H1 (cell line): Measurements from ENCODE around the gene SYTL5. TPM values are rescaled to one million over a fixed set of nuclear protein-coding genes. Genes with fewer than 3 reads are reported as not detected.

Source experiments
- CTCF ChIA-PET: fragments of 300-600 bp; sonication (Branson Sonifier 250); formaldehyde crosslinking; loops from one replicate; lab custom pipeline; 2021; ENCODE audit not compliant: partially characterized antibody; lab: Charles Lee
- POLR2A ChIA-PET: fragments of 300-600 bp; sonication (Branson Sonifier 250); formaldehyde crosslinking; loops from one replicate; lab custom pipeline; 2021; ENCODE audit warnings: inconsistent platforms; ENCODE audit not compliant: partially characterized antibody; lab: Charles Lee
- DNase-seq, 2 experiments: peaks; one replicate each; pipeline versions ENCODE4 v3.0.0 to v3.0.0-alpha.2; 2010 to 2022; ENCODE audit warnings: low spot score in 2 of 2, low read depth in 1 of 2, mixed read lengths in 1 of 2
- FAIRE-seq: peaks from 2 replicates; lab custom pipeline; 2011; peaks lifted over from hg19 to GRCh38; lab: Jason Lieb, UNC
- H2AFZ ChIP-seq: 2 replicates; pipeline ENCODE4 v1.8.1; 2012; ENCODE audit warnings: low read length, inconsistent platforms
- H2AK5ac ChIP-seq: 2 replicates; pipeline ENCODE4 v1.6.1; 2013; ENCODE audit warnings: low read depth, low read length
- H2BK120ac ChIP-seq: replicated peaks from 2 replicates; pipeline ENCODE3; 2013; ENCODE audit warnings: low read depth, low read length, inconsistent platforms
- H2BK12ac ChIP-seq: 2 replicates; pipeline ENCODE4 v1.6.1; 2013; ENCODE audit warnings: low read depth, low read length
- H2BK15ac ChIP-seq: 2 replicates; pipeline ENCODE4 v1.6.1; 2013; ENCODE audit warnings: low read length
- H2BK20ac ChIP-seq: 2 replicates; pipeline ENCODE4 v1.6.1; 2013; ENCODE audit warnings: low read length
- H2BK5ac ChIP-seq: 2 replicates; pipeline ENCODE4 v1.6.1; 2013; ENCODE audit warnings: low read depth, low read length
- H3K14ac ChIP-seq: 2 replicates; pipeline ENCODE4 v1.6.1; 2013; ENCODE audit warnings: inconsistent platforms; ENCODE audit not compliant: insufficient read length
- H3K18ac ChIP-seq: 2 replicates; pipeline ENCODE4 v1.6.1; 2013; ENCODE audit warnings: low read length; ENCODE audit errors: extremely low read depth
- H3K23ac ChIP-seq: 2 replicates; pipeline ENCODE4 v1.6.1; 2013; ENCODE audit warnings: inconsistent platforms; ENCODE audit not compliant: insufficient read length
- H3K23me2 ChIP-seq: 2 replicates; pipeline ENCODE4 v1.6.1; 2013; ENCODE audit warnings: low read depth, low read length
- H3K27ac ChIP-seq: 2 replicates; pipeline ENCODE4 v1.6.1; 2011; ENCODE audit warnings: low read depth, low read length, inconsistent platforms
- H3K27me3 ChIP-seq, 4 experiments: replicated peaks in 1 of 4; 1 replicate in 1 of 4; 2 replicates in 3 of 4; pipeline versions ENCODE4 v1.6.1 to v1.8.1; 2011 to 2013; ENCODE audit warnings: low read length in 3 of 4, mild to moderate bottlenecking in 3 of 4, inconsistent platforms in 2 of 4, mixed read lengths in 2 of 4, moderate library complexity in 1 of 4; ENCODE audit not compliant: control insufficient read depth in 3 of 4, insufficient read depth in 3 of 4; ENCODE audit errors: extremely low read depth in 1 of 4
- H3K36me3 ChIP-seq, 4 experiments: 2 replicates each; pipeline versions ENCODE4 v1.6.1 to v1.8.1; 2011 to 2013; ENCODE audit warnings: mild to moderate bottlenecking in 4 of 4, low read length in 3 of 4, moderate library complexity in 2 of 4, control low read depth in 1 of 4, inconsistent platforms in 1 of 4; ENCODE audit not compliant: insufficient read depth in 4 of 4, control insufficient read depth in 2 of 4
- H3K4ac ChIP-seq: replicated peaks from 2 replicates; pipeline ENCODE3; 2013; ENCODE audit warnings: low read length, low read depth, mixed read lengths, inconsistent platforms; ENCODE audit not compliant: insufficient read length
- H3K4me1 ChIP-seq, 4 experiments: replicated peaks in 1 of 4; 1 replicate in 1 of 4; 2 replicates in 3 of 4; pipeline versions ENCODE4 v1.6.1 to v1.8.1; 2011 to 2013; ENCODE audit warnings: low read length in 3 of 4, inconsistent platforms in 2 of 4, mixed read lengths in 1 of 4; ENCODE audit not compliant: insufficient read depth in 4 of 4, control insufficient read depth in 3 of 4
- H3K4me2 ChIP-seq, 2 experiments: 2 replicates each; pipeline versions ENCODE4 v1.6.1 to v1.8.1; 2011 to 2013; ENCODE audit warnings: low read depth in 2 of 2, low read length in 2 of 2, control low read depth in 1 of 2, inconsistent platforms in 1 of 2, mild to moderate bottlenecking in 1 of 2; ENCODE audit not compliant: insufficient read depth in 1 of 2
- H3K4me3 ChIP-seq, 4 experiments: fragments of 200-600, 300-600 bp in 1 of 4; sonication (generic), shearing (Covaris generic), sonication (Bioruptor Twin) in 1 of 4; 2 replicates each; pipeline versions ENCODE4 v1.5.1 to v1.8.1; 2011 to 2016; ENCODE audit warnings: low read length in 4 of 4, low read depth in 3 of 4, control low read depth in 2 of 4, inconsistent platforms in 2 of 4, mild to moderate bottlenecking in 2 of 4, mixed read lengths in 1 of 4, moderate library complexity in 1 of 4; ENCODE audit not compliant: insufficient read depth in 2 of 4; ENCODE audit errors: extremely low read depth in 1 of 4
- H3K56ac ChIP-seq: replicated peaks from 2 replicates; pipeline ENCODE3; 2013; ENCODE audit warnings: low read depth, mild to moderate bottlenecking, mixed read lengths, low read length, inconsistent platforms; ENCODE audit not compliant: insufficient read length
- H3K79me1 ChIP-seq: 2 replicates; pipeline ENCODE4 v1.6.1; 2013; ENCODE audit warnings: low read depth, low read length, control low read depth
- H3K79me2 ChIP-seq, 2 experiments: 2 replicates each; pipeline versions ENCODE4 v1.6.1 to v1.8.1; 2012 to 2013; ENCODE audit warnings: low read length in 2 of 2, mild to moderate bottlenecking in 2 of 2, inconsistent platforms in 1 of 2; ENCODE audit not compliant: insufficient read depth in 2 of 2, control insufficient read depth in 1 of 2
- H3K9ac ChIP-seq, 4 experiments: replicated peaks in 1 of 4; 1 replicate in 1 of 4; 2 replicates in 3 of 4; pipeline versions ENCODE4 v1.6.1 to v1.8.1; 2011 to 2013; ENCODE audit warnings: low read depth in 3 of 4, low read length in 3 of 4, control low read depth in 2 of 4, mild to moderate bottlenecking in 2 of 4, moderate library complexity in 2 of 4, inconsistent platforms in 1 of 4; ENCODE audit errors: extremely low read depth in 1 of 4
- H3K9me3 ChIP-seq, 2 experiments: 2 replicates each; pipeline versions ENCODE4 v1.6.1 to v1.8.1; 2012 to 2013; ENCODE audit warnings: mild to moderate bottlenecking in 2 of 2, moderate library complexity in 2 of 2, control low read depth in 1 of 2, inconsistent platforms in 1 of 2, low read depth in 1 of 2, low read length in 1 of 2, mixed read lengths in 1 of 2; ENCODE audit not compliant: insufficient read depth in 2 of 2
- H4K20me1 ChIP-seq, 2 experiments: replicated peaks in 1 of 2; 2 replicates each; pipeline versions ENCODE3 to v1.8.1; 2011 to 2013; ENCODE audit warnings: inconsistent platforms in 2 of 2, low read length in 2 of 2, mild to moderate bottlenecking in 1 of 2; ENCODE audit not compliant: insufficient read depth in 2 of 2, control insufficient read depth in 1 of 2
- H4K5ac ChIP-seq: 2 replicates; pipeline ENCODE4 v1.6.1; 2013; ENCODE audit warnings: low read length, low read depth, mixed read lengths, inconsistent platforms; ENCODE audit not compliant: insufficient read length
- H4K8ac ChIP-seq: 2 replicates; pipeline ENCODE4 v1.8.0; 2013; ENCODE audit warnings: mild to moderate bottlenecking, moderate library complexity, low read length, inconsistent platforms; ENCODE audit not compliant: insufficient read depth; ENCODE audit errors: extremely low read depth
- H4K91ac ChIP-seq: replicated peaks from 2 replicates; pipeline ENCODE3; 2013; ENCODE audit warnings: low read length, mixed read lengths, inconsistent platforms; ENCODE audit not compliant: insufficient read length
- EGR1 ChIP-seq: IDR thresholded peaks from 2 replicates; pipeline ENCODE4 v1.6.1; 2011; ENCODE audit warnings: low read depth, low read length, borderline replicate concordance
- GABPA ChIP-seq: IDR thresholded peaks from 2 replicates; pipeline ENCODE4 v1.6.1; 2011; ENCODE audit warnings: mild to moderate bottlenecking, low read length, moderate library complexity, borderline replicate concordance; ENCODE audit not compliant: insufficient read depth
- JUN ChIP-seq: IDR thresholded peaks from 2 replicates; pipeline ENCODE4 v1.6.1; 2011; ENCODE audit warnings: low read depth, mild to moderate bottlenecking, improper control_type of control experiment, low read length
- POLR2AphosphoS5 ChIP-seq: IDR thresholded peaks from 2 replicates; pipeline ENCODE4 v1.6.1; 2011; ENCODE audit warnings: low read depth, low read length
- SAP30 ChIP-seq: fragments of 300-600 bp; sonication (generic); IDR thresholded peaks from 2 replicates; pipeline ENCODE4 v1.7.1; 2012; ENCODE audit warnings: low read length, moderate library complexity, mild to moderate bottlenecking, inconsistent platforms; ENCODE audit not compliant: insufficient read depth, insufficient replicate concordance
- SIRT6 ChIP-seq: IDR thresholded peaks from one replicate; pipeline ENCODE4 v1.7.1; 2012; ENCODE audit warnings: low read length, inconsistent platforms
- SP1 ChIP-seq: IDR thresholded peaks from 2 replicates; pipeline ENCODE4 v1.6.1; 2011; ENCODE audit warnings: low read depth, low read length
- SP4 ChIP-seq: IDR thresholded peaks from 2 replicates; pipeline ENCODE4 v1.6.1; 2012; ENCODE audit warnings: low read length, inconsistent platforms
- SUZ12 ChIP-seq: fragments of 200-600 bp; sonication (generic); IDR thresholded peaks from 2 replicates; pipeline ENCODE4 v1.6.1; 2012; ENCODE audit warnings: mild to moderate bottlenecking, inconsistent platforms, low read length, moderate library complexity, mixed read lengths
- WGBS, 2 experiments: shearing (Covaris generic) in 1 of 2; methylation state at CpG; one replicate each; pipeline versions ENCODE4 v1.1.6 to v1.1.7; 2013 to 2015; ENCODE audit warnings: low lambda C conversion rate in 2 of 2, mixed read lengths in 2 of 2, inconsistent platforms in 1 of 2, low coverage in 1 of 2, missing lambda C conversion rate in 1 of 2; ENCODE audit not compliant: insufficient replicate concordance in 2 of 2, insufficient coverage in 1 of 2, insufficient read length in 1 of 2; ENCODE audit errors: extremely low coverage in 1 of 2, missing lambda C conversion rate in 1 of 2; 5-methylcytosine and 5-hydroxymethylcytosine counted together
- polyA plus RNA-seq, 7 experiments: library from polyadenylated mRNA; depleted of rRNA in 3 of 7; stranded (reverse) in 5 of 7; unstranded in 2 of 7; fragments of >200 nt in 5 of 7; fragments of 200-250 nt in 2 of 7; gene quantifications; 1 replicate in 5 of 7; 2 replicates in 1 of 7; 4 replicates in 1 of 7; pipeline versions ENCODE4 v1.2.1 to v1.2.3, GENCODE V29; 2011 to 2013; ENCODE audit warnings: missing spikeins in 2 of 7, mixed read lengths in 2 of 7
- total RNA-seq: library from RNA; stranded (reverse); fragmentation: NEBNext Ultra II Directional; extraction: Animal tissue kit (Norgen Biotek cat#: 25700); gene quantifications from 2 replicates; pipeline ENCODE4 v1.2.1, GENCODE V29; 2021

The SYTL5 gene
- total and polyA plus RNA-seq, 2 of the 8 experiments (the other 6 are each of a cell fraction or from before 2014, with no cell fraction given), result 0.15 to 0.52 TPM

- ChIA-PET POLR2A (no interaction called here), CTCF (no interaction called here)
- Histone ChIP-seq H3K4ac (no peak overlapping the region), H2BK12ac (no peak overlapping the region), H3K27ac (no peak overlapping the region), H2BK120ac (no peak overlapping the region), H3K23ac (no peak overlapping the region), H3K27me3 (no peaks in the 10 kb centered on the region), H3K79me1 (no peaks in the 10 kb centered on the region), H3K4me2 (no peak overlapping the region), H3K23me2 (no peaks in the 10 kb centered on the region), H3K18ac (no peak overlapping the region), H2BK20ac (no peak overlapping the region), H3K9ac (no peak overlapping the region), H4K5ac (no peak overlapping the region), H2BK15ac (no peak overlapping the region), H3K79me2 (no peaks in the 10 kb centered on the region), H3K36me3 (no peaks in the 10 kb centered on the region), H3K9me3 (no peaks in the 10 kb centered on the region), H4K20me1 (no peaks in the 10 kb centered on the region), H4K91ac (no peak overlapping the region), H3K4me1 (peaks cover 0 to 3% (median 0%) of the 10 kb centered on the region in 4 experiments; a peak in 1 of 7 replicates), H3K56ac (no peak overlapping the region), H3K4me3 (no peak overlapping the region), H4K8ac (no peak overlapping the region), H2BK5ac (no peak overlapping the region), H3K14ac (no peak overlapping the region), H2AK5ac (no peak overlapping the region), H2AFZ (no peak overlapping the region)
- DNase-seq (no peak), FAIRE-seq (no peak)
- no peak for TF ChIP-seq SUZ12
- TF ChIP-seq SP1, result no peak
- TF ChIP-seq JUN, result no peak
- no peak for TF ChIP-seq POLR2AphosphoS5
- TF ChIP-seq SP4, result no peak
- no peak for TF ChIP-seq SAP30
- TF ChIP-seq SIRT6, result no peak
- no peak for TF ChIP-seq GABPA
- TF ChIP-seq EGR1, result no peak
- WGBS, 2 experiments, result 93% methylated on average over 5 of the region's 8 CpGs; no CpG with 5 or more reads in 1 of the 2 experiments
These were observed 9.3 kb upstream of the SYTL5 start for GRCh38 chrX:37997096-37997495.
